Activated naive CD8-positive, alpha-beta T cell treated with anti-CD3 and anti-CD28 coated beads for 36 hours (primary cell): ENCODE data around the gene C2orf68. TPM values are rescaled to one million over a fixed set of nuclear protein-coding genes. Genes with fewer than 3 reads are reported as not detected.
"Not testable (repeated sequence)": the region's sequence is repeated elsewhere in the genome, so short reads cannot be mapped to it uniquely, and the experiment has no call there.

ENCODE experiments used
- DNase-seq: peaks from one replicate; pipeline ENCODE4 v3.0.0; 2021
- H3K27ac Mint-ChIP-seq: one replicate; pipeline ENCODE4 v1.8.0; 2022; ENCODE audit warnings: mild to moderate bottlenecking, moderate library complexity, mixed read lengths
- H3K27me3 Mint-ChIP-seq: one replicate; pipeline ENCODE4 v1.8.0; 2022; ENCODE audit warnings: mild to moderate bottlenecking, mixed read lengths
- H3K36me3 Mint-ChIP-seq: one replicate; pipeline ENCODE4 v1.8.0; 2021; ENCODE audit warnings: mild to moderate bottlenecking, mixed read lengths
- H3K4me1 Mint-ChIP-seq: one replicate; pipeline ENCODE4 v1.8.0; 2021; ENCODE audit warnings: mixed read lengths
- H3K4me3 Mint-ChIP-seq: one replicate; pipeline ENCODE4 v1.8.0; 2022; ENCODE audit warnings: mild to moderate bottlenecking, moderate library complexity, mixed read lengths
- H3K9me3 Mint-ChIP-seq: one replicate; pipeline ENCODE4 v1.8.0; 2022; ENCODE audit warnings: mixed read lengths
- total RNA-seq, 2 experiments: library from RNA; stranded (reverse); gene quantifications; one replicate each; pipeline ENCODE4 v1.2.3, GENCODE V29; 2021

Gene C2orf68
- total RNA-seq, 2 experiments from 2014 or later = 23.1 to 25.0 TPM

GRCh38 chr2:85647823-85648526 is 36.1 kb upstream of the C2orf68 start:
- Mint-ChIP-seq H3K4me1 (peaks cover under 1% of the 10 kb centered on the region), H3K9me3 (no peaks in the 10 kb centered on the region), H3K27ac (no peak overlapping the region), H3K27me3 (no peaks in the 10 kb centered on the region), H3K36me3 (peaks cover 32% of the 10 kb centered on the region), H3K4me3 (no peak overlapping the region)
- DNase-seq = no peak

- Mint-ChIP-seq H3K36me3 (peaks cover 34% of the 10 kb centered on the region), H3K27ac (no peak overlapping the region), H3K27me3 (no peaks in the 10 kb centered on the region), H3K4me1 (peaks cover 12% of the 10 kb centered on the region), H3K9me3 (no peaks in the 10 kb centered on the region), H3K4me3 (no peak overlapping the region)
- no peak for DNase-seq
Observed at GRCh38 chr2:85646166-85646565, 34.3 kb upstream of the C2orf68 start.

DNA sequence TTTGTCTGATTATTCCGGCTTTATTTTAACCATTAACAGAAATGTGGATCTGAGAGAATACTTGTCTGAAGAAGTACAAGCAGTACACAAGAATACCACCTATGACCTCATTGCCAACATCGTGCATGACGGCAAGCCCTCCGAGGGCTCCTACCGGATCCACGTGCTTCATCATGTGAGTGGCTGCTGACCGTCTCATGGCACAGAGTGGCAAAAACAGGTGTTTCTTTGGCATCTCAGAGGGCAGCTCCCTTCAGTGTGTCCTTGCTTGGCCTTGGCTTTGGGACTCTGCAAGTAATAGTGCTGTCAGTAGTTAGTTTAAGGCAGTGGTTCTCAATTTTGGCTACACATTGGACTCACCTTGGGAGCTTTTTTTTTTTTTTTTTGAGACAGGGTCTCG is 33.0 kb upstream of the C2orf68 start:
- Mint-ChIP-seq H3K4me3 (no peak overlapping the region), H3K27me3 (no peaks in the 10 kb centered on the region), H3K36me3 (peaks cover 42% of the 10 kb centered on the region), H3K9me3 (no peaks in the 10 kb centered on the region), H3K27ac (no peak overlapping the region), H3K4me1 (peaks cover 12% of the 10 kb centered on the region)
- DNase-seq = no peak

- Mint-ChIP-seq H3K9me3 (no peaks in the 10 kb centered on the region), H3K4me1 (peaks cover 12% of the 10 kb centered on the region), H3K36me3 (peaks cover 39% of the 10 kb centered on the region), H3K4me3 (no peak overlapping the region), H3K27ac (peak overlapping the region; percentile 55), H3K27me3 (no peaks in the 10 kb centered on the region)
- no peak for DNase-seq
Observed at GRCh38 chr2:85642725-85643124, 30.9 kb upstream of the C2orf68 start.

GRCh38 chr2:85635636-85636035 is 23.8 kb upstream of the C2orf68 start:
- peaks cover 10% of the 10 kb centered on the region for H3K4me1 Mint-ChIP-seq
- H3K9me3 Mint-ChIP-seq = no peaks in the 10 kb centered on the region
- DNase-seq = no peak
- H3K36me3 Mint-ChIP-seq = peaks cover 38% of the 10 kb centered on the region
- no peak overlapping the region for H3K4me3 Mint-ChIP-seq
- no peaks in the 10 kb centered on the region for H3K27me3 Mint-ChIP-seq
- H3K27ac Mint-ChIP-seq = peak overlapping the region; percentile 19

GRCh38 chr2:85635011-85635410 is 23.1 kb upstream of the C2orf68 start:
- no peak overlapping the region for H3K4me3 Mint-ChIP-seq

DNA sequence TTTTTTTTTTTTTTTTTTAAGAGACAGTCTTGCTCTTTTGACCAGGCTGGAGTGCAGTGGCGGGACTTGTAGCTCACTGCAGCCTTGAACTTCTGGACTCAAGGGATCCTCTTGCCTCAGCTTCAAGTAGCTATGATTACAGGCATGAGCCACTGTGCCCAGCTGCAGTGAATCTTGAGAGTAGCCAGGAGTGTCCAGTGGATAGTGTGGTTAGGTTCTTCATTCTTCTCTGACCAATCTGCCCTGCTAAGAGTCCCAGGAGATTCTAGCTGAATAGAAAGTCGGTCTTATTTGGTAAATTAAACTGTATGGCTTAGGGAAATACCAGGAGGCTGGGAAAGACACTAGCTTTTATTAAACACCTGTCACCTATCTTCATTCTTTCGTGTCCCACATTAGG is 19.4 kb upstream of the C2orf68 start:
- Mint-ChIP-seq H3K9me3 (no peaks in the 10 kb centered on the region), H3K27ac (no peak overlapping the region), H3K4me1 (peaks cover 19% of the 10 kb centered on the region), H3K27me3 (no peaks in the 10 kb centered on the region), H3K4me3 (no peak overlapping the region), H3K36me3 (peaks cover 38% of the 10 kb centered on the region)
- no peak for DNase-seq

More at GRCh38 chr2:85635011-85635410, 23.1 kb upstream of the C2orf68 start:
- Mint-ChIP-seq H3K27ac (peak overlapping the region; percentile 36), H3K27me3 (no peaks in the 10 kb centered on the region), H3K9me3 (no peaks in the 10 kb centered on the region), H3K36me3 (peaks cover 37% of the 10 kb centered on the region), H3K4me1 (peaks cover 10% of the 10 kb centered on the region)
- DNase-seq = no peak

DNA sequence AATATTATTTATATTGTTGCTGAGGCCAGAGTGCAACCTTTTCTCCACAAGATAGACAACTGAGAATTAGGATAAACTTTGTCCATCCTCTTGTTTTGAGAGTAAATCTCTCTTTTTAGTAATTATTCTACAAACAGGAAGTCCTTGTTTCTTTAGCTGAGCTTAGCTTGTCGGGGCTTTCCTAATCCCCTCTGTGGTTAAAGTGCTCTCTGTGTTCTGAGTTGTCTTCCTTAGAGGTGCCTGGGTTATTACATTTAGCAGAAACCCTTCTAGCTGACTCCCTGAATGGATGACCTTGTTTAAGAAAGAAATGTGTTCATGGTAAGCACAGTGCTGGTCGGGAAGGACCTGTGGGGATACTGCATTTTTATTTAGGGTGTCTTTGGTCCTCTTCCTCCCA is 16.8 kb upstream of the C2orf68 start:
- Mint-ChIP-seq H3K4me3 (no peak overlapping the region), H3K27ac (peak overlapping the region; percentile 75), H3K36me3 (peaks cover 39% of the 10 kb centered on the region), H3K9me3 (no peaks in the 10 kb centered on the region), H3K4me1 (peaks cover 16% of the 10 kb centered on the region), H3K27me3 (no peaks in the 10 kb centered on the region)
- DNase-seq = no peak

DNA sequence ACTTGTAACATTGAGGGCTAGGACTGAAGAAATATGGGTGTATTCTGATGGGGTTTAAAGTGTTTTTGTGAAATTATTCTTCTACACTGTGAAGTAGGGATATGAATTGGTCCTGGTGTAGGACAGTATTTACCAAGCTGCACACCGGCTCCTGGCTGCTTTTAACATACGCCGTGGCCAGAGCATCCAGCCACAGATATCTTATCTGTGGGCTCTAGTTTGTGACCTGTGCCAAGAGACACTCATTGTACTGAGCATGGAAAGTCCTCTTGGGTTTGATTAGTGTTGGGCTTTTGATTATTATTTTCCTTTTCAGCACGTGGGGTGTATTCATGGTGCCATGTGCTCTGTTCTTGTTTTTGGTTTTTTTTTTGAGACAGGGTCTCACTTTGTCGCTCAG is 12.1 kb upstream of the C2orf68 start:
- H3K9me3 Mint-ChIP-seq = no peaks in the 10 kb centered on the region
- peak overlapping the region; percentile 32 for H3K27ac Mint-ChIP-seq
- H3K4me3 Mint-ChIP-seq = no peak overlapping the region
- H3K36me3 Mint-ChIP-seq = peaks cover 30% of the 10 kb centered on the region
- H3K27me3 Mint-ChIP-seq = no peaks in the 10 kb centered on the region
- DNase-seq = no peak
- peaks cover 20% of the 10 kb centered on the region for H3K4me1 Mint-ChIP-seq

GRCh38 chr2:85621338-85621737 is 9.5 kb upstream of the C2orf68 start:
- H3K4me1 Mint-ChIP-seq = peaks cover 16% of the 10 kb centered on the region
- no peak for DNase-seq
- no peak overlapping the region for H3K4me3 Mint-ChIP-seq
- H3K27me3 Mint-ChIP-seq = no peaks in the 10 kb centered on the region
- no peaks in the 10 kb centered on the region for H3K9me3 Mint-ChIP-seq
- H3K27ac Mint-ChIP-seq = no peak overlapping the region
- peaks cover 33% of the 10 kb centered on the region for H3K36me3 Mint-ChIP-seq

- Mint-ChIP-seq H3K4me1 (peaks cover 17% of the 10 kb centered on the region), H3K27me3 (no peaks in the 10 kb centered on the region), H3K4me3 (no peak overlapping the region), H3K36me3 (peaks cover 30% of the 10 kb centered on the region), H3K9me3 (no peaks in the 10 kb centered on the region), H3K27ac (no peak overlapping the region)
- no peak for DNase-seq
Observed at GRCh38 chr2:85619617-85620016, 7.8 kb upstream of the C2orf68 start.

- Mint-ChIP-seq H3K27ac (peak overlapping the region; percentile 98), H3K36me3 (peaks cover 20% of the 10 kb centered on the region), H3K4me3 (peak overlapping the region; percentile 95), H3K4me1 (peaks cover 15% of the 10 kb centered on the region)
- not testable (repeated sequence) for DNase-seq, H3K9me3 Mint-ChIP-seq, H3K27me3 Mint-ChIP-seq
Observed at GRCh38 chr2:85617723-85618122, 5.9 kb upstream of the C2orf68 start.

DNA sequence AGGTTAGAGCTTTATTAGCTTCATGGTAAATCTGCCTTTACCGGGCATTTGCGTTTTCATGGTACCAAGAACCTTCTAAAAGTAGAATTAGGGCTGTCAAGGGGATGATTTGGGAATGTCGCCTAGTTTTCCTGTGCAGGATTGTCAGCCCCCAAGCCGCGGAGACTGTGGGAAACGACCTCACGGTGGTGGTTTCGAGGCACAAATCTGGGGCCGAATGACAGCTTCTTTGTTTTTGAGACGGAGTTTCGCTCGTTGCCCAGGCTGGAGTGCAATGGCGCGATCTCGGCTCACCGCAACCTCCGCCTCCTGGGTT is 3.5 kb upstream of the C2orf68 start:
- peak overlapping the region; percentile 98 for H3K27ac Mint-ChIP-seq
- no peaks in the 10 kb centered on the region for H3K9me3 Mint-ChIP-seq
- no peak for DNase-seq
- H3K4me3 Mint-ChIP-seq = peak overlapping the region; percentile 95
- no peaks in the 10 kb centered on the region for H3K27me3 Mint-ChIP-seq
- peaks cover 18% of the 10 kb centered on the region for H3K36me3 Mint-ChIP-seq
- H3K4me1 Mint-ChIP-seq = peaks cover 16% of the 10 kb centered on the region

- not testable (repeated sequence) for H3K9me3 Mint-ChIP-seq, H3K4me3 Mint-ChIP-seq, H3K27ac Mint-ChIP-seq, H3K27me3 Mint-ChIP-seq, DNase-seq
- peaks cover 23% of the 10 kb centered on the region for H3K36me3 Mint-ChIP-seq
- H3K4me1 Mint-ChIP-seq = peaks cover 20% of the 10 kb centered on the region
Observed at GRCh38 chr2:85614757-85615156, 2.9 kb upstream of the C2orf68 start.

DNA sequence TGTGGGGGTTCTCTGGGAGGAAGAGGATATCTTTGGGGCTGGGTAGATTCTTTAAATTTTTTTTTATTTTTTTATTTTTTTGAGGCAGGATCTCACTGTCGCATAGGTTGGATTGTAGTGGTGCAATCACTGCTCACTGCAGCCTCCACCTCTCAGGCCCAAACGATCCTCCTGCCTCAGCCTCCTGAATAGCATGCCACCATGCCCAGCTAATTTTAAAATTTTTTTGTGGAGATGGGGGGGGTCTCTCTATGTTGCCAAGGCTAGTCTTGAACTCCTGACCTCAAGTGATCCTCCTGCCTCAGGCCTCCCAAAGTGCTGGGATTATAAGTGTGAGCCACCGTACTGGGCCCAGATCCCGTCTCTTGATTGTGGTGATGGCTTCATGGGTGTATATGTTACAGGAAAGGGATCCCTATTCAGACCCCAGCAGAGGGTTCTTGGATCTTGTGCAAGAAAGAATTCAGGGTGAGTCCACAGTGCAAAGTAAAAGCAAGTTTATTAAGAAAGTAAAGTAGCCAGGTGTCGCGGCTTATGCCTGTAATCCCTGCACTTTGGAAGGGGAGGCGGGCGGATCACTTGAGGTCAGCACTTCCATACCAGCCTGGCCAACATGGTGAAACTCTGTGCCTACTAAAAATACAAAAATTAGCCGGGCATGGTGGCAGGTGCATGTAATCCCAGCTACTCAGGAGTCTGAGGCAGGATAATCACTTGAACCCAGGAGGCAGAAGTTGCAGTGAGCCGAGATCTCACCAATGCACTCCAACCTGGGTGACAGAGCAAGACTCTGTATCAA is 2.0 kb upstream of the C2orf68 start:
- Mint-ChIP-seq H3K36me3 (peaks cover 20% of the 10 kb centered on the region), H3K27ac (no peak overlapping the region), H3K27me3 (no peaks in the 10 kb centered on the region), H3K4me3 (peak overlapping the region; percentile 37), H3K4me1 (peaks cover 25% of the 10 kb centered on the region), H3K9me3 (no peaks in the 10 kb centered on the region)
- no peak for DNase-seq
